Measurements from ENCODE around the gene PKNOX2. TPM values are rescaled to one million over a fixed set of nuclear protein-coding genes. Genes with fewer than 3 reads are reported as not detected.

Gene PKNOX2
- total RNA-seq, 1 donor from 2014 or later: 39.9 TPM

GRCh38 chr11:125389339-125390166, 225.0 kb downstream of the PKNOX2 start:
- Mint-ChIP-seq H3K4me1 (ENCODE audit: low read depth) (peaks cover 5% of the 10 kb centered on the region), H3K36me3 (ENCODE audit: insufficient read depth) (peaks cover 28% of the 10 kb centered on the region), H3K4me3 (ENCODE audit: low read depth) (no peak overlapping the region), H3K27ac (no peak overlapping the region), H3K27me3 (no peaks in the 10 kb centered on the region), H3K9me3 (ENCODE audit: low read depth) (no peaks in the 10 kb centered on the region)
- no peak for DNase-seq (ENCODE audit: low spot score, unreplicated experiment)
- TF ChIP-seq, protein P1, sequence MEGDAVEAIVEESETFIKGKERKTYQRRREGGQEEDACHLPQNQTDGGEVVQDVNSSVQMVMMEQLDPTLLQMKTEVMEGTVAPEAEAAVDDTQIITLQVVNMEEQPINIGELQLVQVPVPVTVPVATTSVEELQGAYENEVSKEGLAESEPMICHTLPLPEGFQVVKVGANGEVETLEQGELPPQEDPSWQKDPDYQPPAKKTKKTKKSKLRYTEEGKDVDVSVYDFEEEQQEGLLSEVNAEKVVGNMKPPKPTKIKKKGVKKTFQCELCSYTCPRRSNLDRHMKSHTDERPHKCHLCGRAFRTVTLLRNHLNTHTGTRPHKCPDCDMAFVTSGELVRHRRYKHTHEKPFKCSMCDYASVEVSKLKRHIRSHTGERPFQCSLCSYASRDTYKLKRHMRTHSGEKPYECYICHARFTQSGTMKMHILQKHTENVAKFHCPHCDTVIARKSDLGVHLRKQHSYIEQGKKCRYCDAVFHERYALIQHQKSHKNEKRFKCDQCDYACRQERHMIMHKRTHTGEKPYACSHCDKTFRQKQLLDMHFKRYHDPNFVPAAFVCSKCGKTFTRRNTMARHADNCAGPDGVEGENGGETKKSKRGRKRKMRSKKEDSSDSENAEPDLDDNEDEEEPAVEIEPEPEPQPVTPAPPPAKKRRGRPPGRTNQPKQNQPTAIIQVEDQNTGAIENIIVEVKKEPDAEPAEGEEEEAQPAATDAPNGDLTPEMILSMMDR (IDR thresholded peaks at IDR 0.05; ENCODE audit: unreplicated experiment): no peak

DNA sequence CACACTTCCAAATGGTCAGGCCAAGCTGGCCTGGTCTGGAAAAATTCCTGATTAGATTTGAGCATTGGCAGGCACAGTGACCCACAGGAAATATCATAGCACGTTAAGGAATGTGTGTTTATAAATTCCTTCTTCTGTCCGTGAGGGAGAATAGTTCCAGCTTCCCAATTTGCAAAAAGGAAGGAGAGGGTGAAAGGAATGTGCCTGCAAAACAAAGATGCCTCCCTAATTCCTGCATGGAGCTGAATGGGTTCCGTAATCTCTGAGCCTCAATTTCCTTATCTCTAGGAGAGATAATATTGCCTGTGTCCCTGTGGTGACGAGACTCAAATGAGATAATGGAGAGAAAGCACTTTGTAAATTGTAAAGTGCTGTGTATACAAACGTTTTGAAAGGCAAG, 226.4 kb downstream of the PKNOX2 start:
- TF ChIP-seq, protein P1 (IDR thresholded peaks at IDR 0.05; ENCODE audit: unreplicated experiment): no peak
- Mint-ChIP-seq H3K27ac (no peak overlapping the region), H3K4me1 (ENCODE audit: low read depth) (peaks cover 5% of the 10 kb centered on the region)

GRCh38 chr11:125393331-125393730, 228.8 kb downstream of the PKNOX2 start:
- Mint-ChIP-seq H3K27ac (no peak overlapping the region), H3K9me3 (ENCODE audit: low read depth) (no peaks in the 10 kb centered on the region), H3K27me3 (no peaks in the 10 kb centered on the region), H3K4me3 (ENCODE audit: low read depth) (no peak overlapping the region), H3K4me1 (ENCODE audit: low read depth) (peaks cover 5% of the 10 kb centered on the region), H3K36me3 (ENCODE audit: insufficient read depth) (peaks cover 18% of the 10 kb centered on the region)
- TF ChIP-seq, protein P1 (IDR thresholded peaks at IDR 0.05; ENCODE audit: unreplicated experiment): no peak
- DNase-seq (ENCODE audit: low spot score, unreplicated experiment): no peak

More for the DNA sequence above, 226.4 kb downstream of the PKNOX2 start:
- H3K36me3 Mint-ChIP-seq (ENCODE audit: insufficient read depth): peaks cover 23% of the 10 kb centered on the region
- H3K4me3 Mint-ChIP-seq (ENCODE audit: low read depth): no peak overlapping the region
- DNase-seq (ENCODE audit: low spot score, unreplicated experiment): no peak
- no peaks in the 10 kb centered on the region for H3K27me3 Mint-ChIP-seq
- no peaks in the 10 kb centered on the region for H3K9me3 Mint-ChIP-seq (ENCODE audit: low read depth)

DNA sequence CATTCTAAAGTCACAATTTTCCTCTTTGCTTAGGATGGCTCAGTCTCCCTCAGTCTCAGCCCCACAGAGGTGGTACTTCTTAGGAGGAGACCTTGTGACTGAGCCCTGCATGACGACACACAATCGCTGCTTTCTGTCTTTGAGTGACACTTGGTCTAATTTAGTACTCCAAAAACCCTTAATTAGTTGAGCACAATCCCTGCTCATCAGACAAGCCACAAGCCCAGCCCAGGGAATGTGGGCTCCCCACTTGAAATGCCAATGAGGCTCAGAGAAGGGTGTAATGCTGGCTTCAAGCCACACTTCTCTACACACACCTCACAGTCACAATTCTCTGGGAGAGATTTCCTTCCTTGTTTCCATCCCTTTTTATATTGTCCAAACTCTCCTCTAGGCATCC, 229.7 kb downstream of the PKNOX2 start:
- H3K4me3 Mint-ChIP-seq (ENCODE audit: low read depth): no peak overlapping the region
- DNase-seq (ENCODE audit: low spot score, unreplicated experiment): no peak
- H3K36me3 Mint-ChIP-seq (ENCODE audit: insufficient read depth): peaks cover 18% of the 10 kb centered on the region
- H3K27ac Mint-ChIP-seq: no peak overlapping the region
- H3K27me3 Mint-ChIP-seq: no peaks in the 10 kb centered on the region
- TF ChIP-seq, protein P1 (IDR thresholded peaks at IDR 0.05; ENCODE audit: unreplicated experiment): no peak
- H3K4me1 Mint-ChIP-seq (ENCODE audit: low read depth): peaks cover 5% of the 10 kb centered on the region
- no peaks in the 10 kb centered on the region for H3K9me3 Mint-ChIP-seq (ENCODE audit: low read depth)

DNA sequence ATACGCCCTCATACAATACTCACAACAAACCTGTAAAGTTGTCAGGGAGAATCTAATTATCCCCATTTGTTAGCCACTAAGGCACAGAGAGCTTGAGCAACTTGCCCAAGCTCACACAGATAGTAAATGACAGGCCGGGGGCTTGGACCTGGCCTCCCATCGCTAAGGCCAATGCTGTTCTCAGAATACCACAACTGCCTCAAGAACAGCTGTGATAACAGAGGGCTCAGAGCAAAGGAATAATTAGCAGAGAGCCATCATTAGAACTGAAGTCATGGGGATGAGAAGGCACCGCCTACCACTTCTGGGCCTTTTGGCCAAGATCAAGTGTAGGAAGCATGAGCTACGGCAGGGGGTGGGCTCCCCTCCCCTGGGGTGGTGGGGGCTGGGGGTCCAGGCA, 232.9 kb downstream of the PKNOX2 start:
- Mint-ChIP-seq H3K36me3 (ENCODE audit: insufficient read depth) (peaks cover 15% of the 10 kb centered on the region), H3K27me3 (no peaks in the 10 kb centered on the region), H3K27ac (no peak overlapping the region), H3K9me3 (ENCODE audit: low read depth) (no peaks in the 10 kb centered on the region), H3K4me3 (ENCODE audit: low read depth) (no peak overlapping the region), H3K4me1 (ENCODE audit: low read depth) (no peaks in the 10 kb centered on the region)
- DNase-seq (ENCODE audit: low spot score, unreplicated experiment): no peak
- TF ChIP-seq, protein P1 (IDR thresholded peaks at IDR 0.05; ENCODE audit: unreplicated experiment): no peak

Data from progenitor cell of endocrine pancreas (in vitro differentiated cells).